ENCODE data around the gene PRR23E.

PRR23E gene

GRCh38 chr3:127171320-127171719 is 21.6 kb upstream of the PRR23E start:
- H3K27ac ChIP-seq, result no peak overlapping the region
- TF ChIP-seq ZFX (IDR thresholded peaks at IDR 0.05; ENCODE audit: borderline replicate concordance) (no peak), CTCF (IDR thresholded peaks at IDR 0.05) (no peak)

GRCh38 chr3:127171721-127172120 is 21.2 kb upstream of the PRR23E start:
- no peak overlapping the region for H3K27ac ChIP-seq
- TF ChIP-seq ZFX (IDR thresholded peaks at IDR 0.05; ENCODE audit: borderline replicate concordance) (no peak), CTCF (IDR thresholded peaks at IDR 0.05) (no peak)

GRCh38 chr3:127172211-127172610 is 20.7 kb upstream of the PRR23E start:
- TF ChIP-seq CTCF (IDR thresholded peaks at IDR 0.05) (no peak), ZFX (IDR thresholded peaks at IDR 0.05; ENCODE audit: borderline replicate concordance) (no peak)

GRCh38 chr3:127172781-127173515 is 20.0 kb upstream of the PRR23E start:
- H3K27ac ChIP-seq, result no peak overlapping the region
- TF ChIP-seq ZFX (IDR thresholded peaks at IDR 0.05; ENCODE audit: borderline replicate concordance) (no peak), CTCF (IDR thresholded peaks at IDR 0.05) (no peak)

More at GRCh38 chr3:127172211-127172610, 20.7 kb upstream of the PRR23E start:
- H3K27ac ChIP-seq, result no peak overlapping the region

GRCh38 chr3:127173516-127174166 is 19.3 kb upstream of the PRR23E start:
- H3K27ac ChIP-seq, result no peak overlapping the region

GRCh38 chr3:127174284-127174683 is 18.6 kb upstream of the PRR23E start:
- no peak for TF ChIP-seq ZFX (IDR thresholded peaks at IDR 0.05; ENCODE audit: borderline replicate concordance)
- no peak overlapping the region for H3K27ac ChIP-seq

More at GRCh38 chr3:127173516-127174166, 19.3 kb upstream of the PRR23E start:
- TF ChIP-seq ZFX (IDR thresholded peaks at IDR 0.05; ENCODE audit: borderline replicate concordance), result no peak
- TF ChIP-seq CTCF (IDR thresholded peaks at IDR 0.05), result no peak

- no peak for TF ChIP-seq CTCF (IDR thresholded peaks at IDR 0.05)
- TF ChIP-seq ZFX (IDR thresholded peaks at IDR 0.05; ENCODE audit: borderline replicate concordance), result no peak
- no peak overlapping the region for H3K27ac ChIP-seq
Observed at GRCh38 chr3:127174715-127175140, 18.2 kb upstream of the PRR23E start.

Measured in 22Rv1 (cell line).